B cell (primary cell): Measurements from ENCODE around the gene ATXN2.
"Not testable (repeated sequence)": the region's sequence is repeated elsewhere in the genome, so short reads cannot be mapped to it uniquely, and the experiment has no call there.

Experiments
- CTCF ChIP-seq: fragments of 200-600 bp; IDR thresholded peaks from one replicate; pipeline ENCODE4 v1.8.0; 2022; ENCODE audit warnings: antibody characterized with exemption, mild to moderate bottlenecking
- EZH2 ChIP-seq: IDR thresholded peaks from 2 replicates; pipeline ENCODE4 v1.6.1; 2012; ENCODE audit warnings: borderline replicate concordance, low read depth, mild to moderate bottlenecking, moderate library complexity, low read length; ENCODE audit not compliant: insufficient read depth, poor library complexity, severe bottlenecking

GRCh38 chr12:111600986-111601385 lies 1.9 kb upstream of the ATXN2 start:
- TF ChIP-seq CTCF, EZH2: not testable (repeated sequence)
